CD4-positive, alpha-beta T cell (primary cell): Measurements from ENCODE around the gene LARGE1. TPM values are rescaled to one million over a fixed set of nuclear protein-coding genes. Genes with fewer than 3 reads are reported as not detected.

Source experiments
- ATAC-seq: fragments of 200-7000 bp; cut with Tn5 transposase; one replicate; pipeline ENCODE4 v1.10.0; 2022; ENCODE audit warnings: mild to moderate bottlenecking; ENCODE audit not compliant: poor library complexity
- CTCF ChIA-PET: fragments of 350-600 bp; sonication (Branson Sonifier 250); formaldehyde crosslinking; loops from one replicate; lab custom pipeline; 2021; ENCODE audit warnings: antibody characterized with exemption, inconsistent platforms; lab: Charles Lee
- POLR2A ChIA-PET: fragments of 350-600 bp; sonication (Branson Sonifier 250); formaldehyde crosslinking; loops from one replicate; lab custom pipeline; 2021; ENCODE audit warnings: antibody characterized with exemption, inconsistent platforms; lab: Charles Lee
- DNase-seq, 14 experiments: peaks; one replicate each; pipeline ENCODE4 v3.0.0-alpha.2; 2013 to 2020; ENCODE audit warnings: mixed read lengths in 2 of 14
- H3K27ac ChIP-seq, 2 donors: one replicate each; pipeline versions ENCODE4 v1.5.1 to v1.7.0; 2013; ENCODE audit warnings: low read length in 2 of 2, low read depth in 1 of 2, mild to moderate bottlenecking in 1 of 2
- H3K27me3 ChIP-seq, 2 experiments: 1 replicate in 1 of 2; 2 replicates in 1 of 2; pipeline versions ENCODE4 v1.6.1 to v1.7.0; 2013; ENCODE audit warnings: low read length in 2 of 2, control low read depth in 1 of 2, mild to moderate bottlenecking in 1 of 2, moderate library complexity in 1 of 2; ENCODE audit not compliant: insufficient read depth in 2 of 2, control insufficient read depth in 1 of 2
- H3K36me3 ChIP-seq: one replicate; pipeline ENCODE4 v1.6.1; 2013; ENCODE audit warnings: low read length, control low read depth; ENCODE audit not compliant: insufficient read depth
- H3K4me1 ChIP-seq: one replicate; pipeline ENCODE4 v1.6.1; 2013; ENCODE audit warnings: low read length, control low read depth; ENCODE audit not compliant: insufficient read depth
- H3K4me3 ChIP-seq: one replicate; pipeline ENCODE4 v1.5.1; 2013; ENCODE audit warnings: mild to moderate bottlenecking, low read length, moderate library complexity
- H3K9me3 ChIP-seq, 2 experiments: 1 replicate in 1 of 2; 2 replicates in 1 of 2; pipeline versions ENCODE4 v1.6.1 to v1.7.0; 2013; ENCODE audit warnings: low read length in 2 of 2, mild to moderate bottlenecking in 2 of 2, control low read depth in 1 of 2, moderate library complexity in 1 of 2; ENCODE audit not compliant: control insufficient read depth in 1 of 2, insufficient read depth in 1 of 2
- H3K27ac Mint-ChIP-seq: one replicate; pipeline ENCODE4 v1.8.0; 2020; ENCODE audit warnings: mixed read lengths
- H3K27me3 Mint-ChIP-seq: one replicate; pipeline ENCODE4 v1.8.0; 2021; ENCODE audit warnings: mixed read lengths
- H3K36me3 Mint-ChIP-seq: one replicate; pipeline ENCODE4 v1.8.0; 2021; ENCODE audit warnings: low read depth, mixed read lengths
- H3K4me1 Mint-ChIP-seq: one replicate; pipeline ENCODE4 v1.8.0; 2021; ENCODE audit warnings: low read depth, mixed read lengths
- H3K4me3 Mint-ChIP-seq: one replicate; pipeline ENCODE4 v1.8.0; 2020; ENCODE audit warnings: mild to moderate bottlenecking, mixed read lengths
- H3K9me3 Mint-ChIP-seq: one replicate; pipeline ENCODE4 v1.8.0; 2020; ENCODE audit warnings: mixed read lengths
- CTCF ChIP-seq: fragments of 200-600 bp; IDR thresholded peaks from one replicate; pipeline ENCODE4 v1.8.0; 2022; ENCODE audit warnings: antibody characterized with exemption, mild to moderate bottlenecking
- intact Hi-C, 2 experiments: fragments of 100-400 bp; cut with DNase I in 1 of 2; cut with micrococcal nuclease in 1 of 2; formaldehyde crosslinking; loops; one replicate each; pipeline versions ENCODE4 v1.15.1 to v1.9.0; 2023 to 2025; cut with DNase I, micrococcal nuclease
- total RNA-seq, 174 experiments: library from RNA in 2 of 174; stranded (reverse) in 2 of 174; gene quantifications; one replicate each; pipeline ENCODE4 v1.2.3 and lab custom pipeline; 2021 to 2026

LARGE1 gene
- total RNA-seq, 2 experiments from 2014 or later: 0.14 to 0.70 TPM

DNA sequence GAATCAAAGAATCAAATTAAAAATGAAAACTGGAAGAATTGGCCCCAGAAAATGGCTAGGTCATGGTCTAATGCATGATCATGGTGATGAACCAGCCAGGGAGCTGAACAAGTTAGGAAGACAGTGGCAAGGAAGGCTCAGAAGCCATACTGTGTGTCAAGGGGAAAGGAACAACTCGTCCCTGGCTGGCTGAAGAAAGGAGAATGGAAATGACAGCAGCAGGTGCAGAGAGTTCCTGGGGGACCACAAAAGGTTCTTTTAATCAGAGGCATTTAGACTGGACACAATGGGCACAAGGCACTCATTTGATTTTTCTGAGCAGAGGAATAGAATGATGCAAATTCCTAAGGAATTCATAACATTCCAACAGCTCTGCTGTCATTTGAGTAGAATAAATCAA, 209.9 kb downstream of the LARGE1 start:
- intact Hi-C loops: no loop called here
- POLR2A ChIA-PET: no interaction called here
- ATAC-seq: no peak
- no peaks in the 10 kb centered on the region for H3K4me1 ChIP-seq
- Mint-ChIP-seq H3K27ac (no peak overlapping the region), H3K27me3 (no peaks in the 10 kb centered on the region), H3K4me1 (no peaks in the 10 kb centered on the region), H3K9me3 (peaks cover 11% of the 10 kb centered on the region), H3K36me3 (no peaks in the 10 kb centered on the region), H3K4me3 (no peak overlapping the region)
- no peaks in the 10 kb centered on the region for H3K27me3 ChIP-seq
- no peak for TF ChIP-seq CTCF
- no peak overlapping the region for H3K27ac ChIP-seq
- H3K36me3 ChIP-seq: no peaks in the 10 kb centered on the region
- CTCF ChIA-PET: no interaction called here
- H3K4me3 ChIP-seq: no peak overlapping the region
- H3K9me3 ChIP-seq: peaks cover 5 to 26% of the 10 kb centered on the region in 2 experiments
- DNase-seq: no peak

DNA sequence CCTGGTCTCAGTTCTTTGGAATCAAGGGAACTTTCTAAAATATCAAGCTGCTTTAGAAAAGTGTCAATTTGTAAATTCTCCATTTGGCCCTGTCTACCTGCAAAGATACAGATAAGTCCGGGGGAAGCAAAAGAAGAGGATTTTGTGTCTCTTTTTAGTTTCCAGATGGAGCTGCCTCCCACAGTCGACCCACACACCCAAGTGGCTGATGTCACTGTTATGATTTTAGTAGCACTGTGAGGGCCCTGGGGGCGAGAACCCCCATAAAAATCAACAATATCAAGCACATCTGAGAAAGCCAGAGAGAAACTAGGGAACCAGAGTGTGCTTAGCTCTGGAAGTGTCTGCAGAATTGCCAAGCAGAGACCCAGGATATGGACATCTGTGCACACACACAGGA, 212.7 kb downstream of the LARGE1 start:
- TF ChIP-seq CTCF: no peak
- POLR2A ChIA-PET: no interaction called here

DNA sequence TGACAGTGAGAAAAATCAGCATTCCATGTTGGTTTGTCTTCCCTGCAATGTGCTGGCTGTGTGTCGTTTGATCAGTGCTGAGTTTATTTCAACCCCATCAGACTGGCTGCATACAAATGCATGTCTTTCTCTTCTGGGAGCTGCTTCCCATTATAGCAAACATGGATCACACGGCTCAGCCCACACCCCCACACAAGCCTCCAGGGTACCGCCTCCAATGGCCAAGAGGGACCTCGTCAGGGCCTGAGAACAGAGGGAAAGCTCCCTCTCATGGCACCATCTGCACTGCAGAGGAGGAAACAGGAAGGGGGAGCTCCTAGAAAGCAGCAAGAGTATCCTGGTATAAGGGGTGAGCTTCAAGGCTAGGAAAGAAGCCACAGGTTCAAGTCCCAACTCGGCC, 214.2 kb downstream of the LARGE1 start:
- POLR2A ChIA-PET: no interaction called here
- intact Hi-C loops: no loop called here
- H3K27me3 ChIP-seq: no peaks in the 10 kb centered on the region
- CTCF ChIA-PET: no interaction called here
- no peak for DNase-seq
- H3K36me3 ChIP-seq: no peaks in the 10 kb centered on the region
- no peaks in the 10 kb centered on the region for H3K27me3 Mint-ChIP-seq
- H3K27ac ChIP-seq: no peak overlapping the region
- no peak for ATAC-seq
- H3K4me3 ChIP-seq: no peak overlapping the region
- no peaks in the 10 kb centered on the region for H3K36me3 Mint-ChIP-seq
- H3K9me3 Mint-ChIP-seq: peaks cover 22% of the 10 kb centered on the region
- no peaks in the 10 kb centered on the region for H3K4me1 Mint-ChIP-seq
- H3K4me1 ChIP-seq: no peaks in the 10 kb centered on the region
- no peak overlapping the region for H3K4me3 Mint-ChIP-seq
- H3K27ac Mint-ChIP-seq: no peak overlapping the region
- peaks cover 0 to 22% of the 10 kb centered on the region in 2 experiments for H3K9me3 ChIP-seq
- TF ChIP-seq CTCF: no peak

More for the DNA sequence above, 212.7 kb downstream of the LARGE1 start:
- Mint-ChIP-seq H3K4me3 (no peak overlapping the region), H3K4me1 (no peaks in the 10 kb centered on the region), H3K36me3 (no peaks in the 10 kb centered on the region), H3K27ac (no peak overlapping the region), H3K27me3 (no peaks in the 10 kb centered on the region), H3K9me3 (peaks cover 19% of the 10 kb centered on the region)
- DNase-seq (no peak), ATAC-seq (no peak)
- no peak overlapping the region for H3K4me3 ChIP-seq
- no peak overlapping the region for H3K27ac ChIP-seq
- H3K4me1 ChIP-seq: no peaks in the 10 kb centered on the region
- intact Hi-C loops: no loop called here
- no peaks in the 10 kb centered on the region for H3K27me3 ChIP-seq
- H3K9me3 ChIP-seq: peaks cover 0 to 22% of the 10 kb centered on the region in 2 experiments
- H3K36me3 ChIP-seq: no peaks in the 10 kb centered on the region
- CTCF ChIA-PET: no interaction called here
